Stomach (tissue), 4 donors: Measurements from ENCODE around the gene VIL1.

Source experiments
- CTCF ChIP-seq, 7 experiments: fragments of 450-650 bp in 4 of 7; fragments of 200-600 bp in 3 of 7; sonication (generic) in 3 of 7; IDR thresholded peaks; one replicate each; pipeline ENCODE4 v1.5.1; 2016 to 2019; ENCODE audit warnings: antibody characterized with exemption in 7 of 7, control low read depth in 2 of 7, mild to moderate bottlenecking in 1 of 7
- POLR2A ChIP-seq, 4 donors: fragments of 450-650 bp; IDR thresholded peaks; one replicate each; pipeline ENCODE4 v1.6.1; 2016; ENCODE audit warnings: antibody characterized with exemption in 4 of 4, control low read depth in 2 of 4, mild to moderate bottlenecking in 1 of 4, moderate library complexity in 1 of 4

- TF ChIP-seq POLR2A (IDR thresholded peaks at IDR 0.05): no peak
- no peak for TF ChIP-seq CTCF (IDR thresholded peaks at IDR 0.05)
These were observed 37.9 kb downstream of the VIL1 start for GRCh38 chr2:218456849-218457248.
